GM21381 (cell line): Measurements from ENCODE around the gene IL1B.

Experiments used
- ATAC-seq: cut with Tn5 transposase; IDR thresholded peaks from one replicate; pipeline ENCODE4 v1.9.1; 2021; ENCODE audit warnings: mild to moderate bottlenecking, moderate library complexity; ENCODE audit not compliant: unreplicated experiment

IL1B gene

GRCh38 chr2:112836695-112837117 is at the start of gene IL1B:
TSS of gene IL1B (minus strand) at chr2:112836779. CDS start at chr2:112836229, 550 bp downstream.
- ATAC-seq: no peak

- no peak for ATAC-seq
These were observed 49.7 kb upstream of the IL1B start for GRCh38 chr2:112886291-112886690.

- no peak for ATAC-seq
These were observed 48.9 kb upstream of the IL1B start for GRCh38 chr2:112885506-112885902.

DNA sequence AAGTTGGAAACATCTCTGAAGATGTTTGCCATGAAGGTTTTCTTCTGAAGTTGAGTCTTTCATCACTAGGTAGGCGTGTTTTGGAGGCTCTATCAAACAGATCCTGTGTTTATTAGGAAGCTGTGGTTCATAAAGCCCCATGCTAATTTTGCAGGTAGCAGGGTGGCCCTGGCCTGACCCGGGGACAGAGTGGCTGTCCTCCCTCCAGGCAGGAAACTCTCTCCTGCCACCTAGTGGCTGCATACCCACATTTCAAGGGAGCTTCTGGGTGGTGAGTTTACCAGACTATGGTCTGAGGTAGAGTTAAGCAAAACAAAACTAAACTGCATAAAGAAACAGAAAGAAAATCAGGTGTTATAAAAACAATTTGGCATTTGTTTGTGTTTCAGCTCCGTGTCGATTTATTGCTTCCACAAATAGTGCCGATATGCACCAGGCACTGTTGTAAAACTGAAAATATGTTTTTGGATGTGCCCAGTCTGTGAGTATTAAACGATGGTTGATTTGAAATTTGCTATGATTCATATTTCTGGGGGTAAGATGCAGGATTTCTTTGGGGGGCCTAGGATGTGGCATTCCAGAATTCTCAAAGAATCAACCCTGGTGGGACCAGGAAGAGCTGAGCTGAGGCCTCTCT is 48.4 kb upstream of the IL1B start:
- peak; percentile 48 for ATAC-seq

- ATAC-seq: no peak
These were observed 47.1 kb upstream of the IL1B start for GRCh38 chr2:112883669-112884068.

GRCh38 chr2:112881217-112881985 is 44.8 kb upstream of the IL1B start:
- ATAC-seq: peak; percentile 60

- ATAC-seq: no peak
These were observed 44.1 kb upstream of the IL1B start for GRCh38 chr2:112880696-112881095.

GRCh38 chr2:112880091-112880531 is 43.5 kb upstream of the IL1B start:
- ATAC-seq: no peak

GRCh38 chr2:112879491-112880041 is 43.0 kb upstream of the IL1B start:
- ATAC-seq: no peak

DNA sequence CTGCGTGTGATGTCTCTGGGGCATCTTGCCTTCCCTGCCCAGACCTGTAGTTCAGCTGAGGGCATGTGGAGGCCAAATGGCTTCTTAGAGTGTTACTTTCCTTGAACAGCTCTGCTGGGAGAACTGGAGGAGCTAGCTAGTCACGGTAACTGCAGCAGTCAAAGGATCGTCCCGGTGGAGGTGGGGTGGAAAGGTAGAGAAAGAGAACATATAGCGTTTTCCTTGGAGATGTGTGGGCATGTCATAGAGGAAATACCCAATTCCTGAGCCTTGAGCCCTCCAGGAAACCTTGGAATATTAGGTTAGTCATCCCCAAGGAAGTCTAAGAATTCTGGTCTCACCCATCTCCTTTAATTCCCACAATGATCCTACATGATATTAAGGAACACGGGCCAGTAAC is 40.8 kb upstream of the IL1B start:
- no peak for ATAC-seq

DNA sequence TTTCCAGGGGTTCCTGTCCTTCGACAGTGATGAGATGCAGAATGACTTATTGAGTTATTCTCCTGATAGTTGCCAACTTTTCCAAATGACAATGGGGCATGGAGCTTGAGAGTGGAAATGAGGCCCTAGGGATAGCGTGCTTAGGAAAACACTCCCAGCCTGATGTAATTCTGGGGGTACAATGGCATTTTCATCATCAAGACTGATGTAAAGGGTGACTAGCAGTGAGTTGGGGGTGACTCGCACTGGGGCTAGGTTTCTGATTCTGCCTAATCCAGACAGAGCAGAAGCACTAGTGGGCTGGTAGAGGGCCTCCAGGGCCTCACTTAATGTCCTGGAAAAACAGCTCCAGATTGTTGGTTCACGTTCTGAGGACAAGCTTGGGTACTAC is 40.4 kb upstream of the IL1B start:
- ATAC-seq: no peak

GRCh38 chr2:112876257-112876970 is 39.8 kb upstream of the IL1B start:
- no peak for ATAC-seq

GRCh38 chr2:112870841-112871835 is 34.6 kb upstream of the IL1B start:
- no peak for ATAC-seq

- ATAC-seq: no peak
These were observed 32.8 kb upstream of the IL1B start for GRCh38 chr2:112869258-112869842.

DNA sequence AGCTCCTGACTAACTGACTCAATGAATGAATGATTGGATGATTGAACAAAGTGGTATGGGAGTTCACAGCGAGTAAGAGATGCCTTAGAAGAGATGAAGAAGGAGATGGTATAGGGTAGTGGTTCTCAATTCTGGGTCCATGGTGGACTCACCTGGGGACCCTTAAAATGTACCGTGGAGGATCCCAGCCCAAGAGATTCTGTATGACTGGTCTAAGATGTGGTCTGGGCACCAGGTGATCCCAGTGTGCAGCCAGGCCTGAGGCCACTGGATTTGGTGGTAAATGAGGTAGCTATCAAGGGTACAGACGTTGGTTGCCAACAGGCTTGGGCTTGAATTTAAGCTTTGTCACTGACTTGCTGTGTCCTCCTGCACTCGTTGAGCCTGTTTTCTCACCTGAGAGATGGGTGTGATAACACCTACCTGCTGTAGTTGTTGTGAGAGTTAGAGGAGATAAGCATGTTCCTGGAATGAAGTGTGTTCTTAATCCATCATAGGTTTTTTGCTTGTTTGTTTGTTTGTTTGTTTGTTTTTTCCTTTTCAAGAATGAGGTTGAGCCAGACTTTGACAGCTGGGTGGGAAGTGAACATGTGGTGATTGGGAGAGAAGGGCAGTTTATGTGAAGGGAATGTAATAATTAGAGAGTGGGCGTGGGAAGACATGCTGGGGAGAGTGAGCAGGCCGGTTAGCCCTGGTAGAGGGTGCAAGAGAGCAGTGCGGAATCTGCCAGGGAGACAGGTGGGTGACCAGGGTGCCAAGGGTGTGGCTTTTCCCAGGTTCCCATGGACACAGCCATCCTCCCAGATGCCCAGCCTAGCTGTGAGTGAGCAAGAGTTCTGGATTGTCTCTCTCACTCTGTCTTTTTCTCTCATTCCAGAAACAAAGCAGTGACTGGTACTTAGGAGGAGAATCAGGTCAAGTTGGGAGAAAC is 31.4 kb upstream of the IL1B start:
- no peak for ATAC-seq

DNA sequence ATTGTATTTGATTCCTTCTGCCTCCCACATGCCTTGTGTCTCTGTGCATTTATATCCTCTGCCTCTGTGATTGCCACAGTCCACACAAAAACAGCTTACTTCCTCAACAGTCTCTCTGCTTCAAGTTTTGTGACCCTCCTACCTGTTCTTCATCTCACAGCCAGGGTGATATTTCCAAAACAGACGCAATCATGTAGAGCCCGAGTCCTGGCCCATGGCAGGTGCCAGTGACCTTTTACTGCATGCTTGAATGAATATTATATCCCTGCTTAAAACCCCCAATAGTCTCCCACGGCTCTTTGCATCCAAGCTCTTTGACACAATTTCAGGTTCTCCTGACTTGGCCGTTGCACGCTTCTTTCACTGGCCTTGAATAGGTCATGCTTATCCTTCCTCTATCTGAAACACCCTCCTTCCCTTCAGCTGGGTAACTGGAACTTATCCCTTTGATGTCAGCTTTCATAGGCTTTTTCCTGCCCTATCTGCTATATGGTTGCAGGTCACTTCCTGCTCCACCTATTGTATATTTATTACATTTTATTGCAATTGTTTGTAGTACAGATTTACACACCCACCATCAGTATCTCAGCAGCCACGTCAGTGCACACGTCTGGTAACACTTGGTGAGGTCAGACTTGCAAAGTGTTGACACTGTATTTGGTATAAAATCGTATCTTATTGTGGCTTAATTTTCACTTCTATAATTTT is 29.7 kb upstream of the IL1B start:
- no peak for ATAC-seq

DNA sequence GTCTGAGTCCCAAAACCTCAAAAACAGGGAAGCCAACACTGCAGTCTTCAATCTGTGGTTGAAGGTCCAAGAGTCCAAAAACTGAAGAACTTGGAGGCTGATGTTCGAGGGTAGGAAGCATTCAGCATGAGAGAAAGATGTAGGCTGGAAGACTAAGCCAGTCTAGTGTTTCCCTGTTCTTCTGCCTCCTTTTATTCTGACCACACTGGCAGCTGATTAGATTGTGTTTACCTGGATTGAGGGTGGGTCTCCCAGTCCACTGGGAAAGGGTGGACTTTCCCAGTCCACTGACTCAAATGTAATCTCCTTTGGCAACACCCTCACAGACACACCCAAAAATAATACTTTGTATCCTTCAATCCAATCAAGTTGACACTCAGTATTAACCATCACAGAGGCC is 27.5 kb upstream of the IL1B start:
- ATAC-seq: no peak
